Adrenal gland (tissue), 12 donors: ENCODE data around the gene CES2. TPM values are rescaled to one million over a fixed set of nuclear protein-coding genes. Genes with fewer than 3 reads are reported as not detected.

ENCODE experiments used
- DNase-seq, 7 donors: peaks; one replicate each; pipeline ENCODE4 v3.0.0-alpha.2; 2019 to 2020
- H3K27ac ChIP-seq, 5 donors: fragments of 200-600 bp; sonication (generic) in 4 of 5; 1 replicate in 3 of 5; 2 replicates in 2 of 5; pipeline versions ENCODE4 v1.5.1 to v1.8.0; 2016 to 2020; ENCODE audit warnings: mild to moderate bottlenecking in 1 of 5
- H3K27me3 ChIP-seq: fragments of 200-600 bp; 2 replicates; pipeline ENCODE4 v1.8.0; 2021
- H3K36me3 ChIP-seq, 2 donors: fragments of 200-600 bp; replicated peaks in 1 of 2; 1 replicate in 1 of 2; 2 replicates in 1 of 2; pipeline versions ENCODE4 v1.5.1 to v1.8.0; 2018 to 2022
- H3K4me1 ChIP-seq, 2 donors: fragments of 200-600 bp; replicated peaks in 1 of 2; 1 replicate in 1 of 2; 2 replicates in 1 of 2; pipeline versions ENCODE4 v1.5.1 to v1.8.0; 2018 to 2021
- H3K4me3 ChIP-seq, 4 donors: fragments of 200-600 bp; sonication (generic) in 3 of 4; one replicate each; pipeline ENCODE4 v1.5.1; 2016 to 2018
- H3K9me3 ChIP-seq, 3 donors: fragments of 200-600 bp; sonication (generic) in 1 of 3; replicated peaks in 1 of 3; 1 replicate in 2 of 3; 2 replicates in 1 of 3; pipeline versions ENCODE4 v1.5.1 to v1.8.0; 2016 to 2021
- CTCF ChIP-seq, 6 experiments: fragments of 450-650 bp in 4 of 6; fragments of 200-600 bp in 2 of 6; sonication (generic) in 1 of 6; IDR thresholded peaks; 1 replicate in 5 of 6; 2 replicates in 1 of 6; pipeline versions ENCODE4 v1.5.1 to v1.8.0; 2016 to 2021; ENCODE audit warnings: antibody characterized with exemption in 6 of 6, mild to moderate bottlenecking in 2 of 6, moderate library complexity in 1 of 6
- POLR2A ChIP-seq, 2 donors: fragments of 450-650 bp; IDR thresholded peaks; one replicate each; pipeline ENCODE4 v1.6.1; 2017; ENCODE audit warnings: antibody characterized with exemption in 2 of 2, mild to moderate bottlenecking in 2 of 2, moderate library complexity in 1 of 2
- WGBS, 4 donors: extraction: QIAGEN DNeasy Blood & Tissue Kit in 2 of 4; methylation state at CpG; one replicate each; pipeline versions ENCODE4 v1.1.5 to v1.1.7; 2013 to 2017; 5-methylcytosine and 5-hydroxymethylcytosine counted together
- intact Hi-C, 2 donors: fragments of 100-400 bp; cut with DNase I; formaldehyde crosslinking; loops; one replicate each; pipeline versions ENCODE4 v1.14.1 to v1.15.0; 2022 to 2023
- polyA plus RNA-seq, 3 donors: library from polyadenylated mRNA; stranded (reverse); fragments of 200-250 nt in 2 of 3; fragments of 350-450 nt in 1 of 3; fragmentation: Illumina TruSeq in 1 of 3; extraction: RNeasy Lipid Tissue Mini Kit (QIAGEN cat#74804) in 1 of 3; gene quantifications; one replicate each; pipeline ENCODE4 v1.2.3, GENCODE V29; 2013 to 2014
- total RNA-seq, 9 donors: library from RNA; depleted of rRNA in 4 of 9; stranded (reverse); fragments of >200 nt in 4 of 9; fragments of 120-200 nt in 1 of 9; fragmentation: NEBNext Ultra II Directional in 1 of 9; extraction: Animal tissue kit (Norgen Biotek cat#: 25700) in 1 of 9; gene quantifications; one replicate each; pipeline versions ENCODE4 v1.1.0 to v1.2.4, GENCODE V29; 2013 to 2023
- donor health status: healthy with polysubstance abuse.
- donor health status: Bipolar disorder and iron deficiency.
- donor health status: DM: yes; HTN: yes; CAD: no.
- donor health status: DM: no; HTN: no; CAD: no.
- donor health status: DM: no; HTN: no; CAD: no.
- donor health status: DM: yes; HTN: yes; CAD: no.

Gene CES2
- total and polyA plus RNA-seq, 12 donors = 25.6 to 133 (median 85.3) TPM

DNA sequence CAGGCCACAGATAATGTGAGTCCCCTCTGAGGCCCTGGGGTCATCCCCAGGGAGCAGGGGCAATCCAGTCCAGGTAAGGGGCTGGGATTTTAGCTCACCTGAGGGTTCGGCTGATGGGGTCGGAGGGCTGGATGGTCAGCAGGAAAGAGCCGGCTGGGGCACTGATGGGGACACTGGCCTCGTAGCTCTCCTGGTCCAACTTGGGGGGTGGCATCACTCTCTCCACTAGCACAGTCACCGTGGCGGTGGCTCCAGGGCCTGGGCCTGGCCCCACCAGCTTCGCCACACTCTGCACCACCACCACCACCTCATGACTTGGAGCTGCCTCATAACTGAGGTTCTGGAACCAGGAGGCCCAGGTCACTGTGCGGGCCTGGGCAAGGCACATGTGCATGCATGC, 23.5 kb upstream of the CES2 start:
- WGBS, 4 donors = 92 to 96% (median 95%) methylated on average over 5 to 8 of the region's 8 CpGs
- no peaks in the 10 kb centered on the region for H3K9me3 ChIP-seq
- H3K36me3 ChIP-seq = no peaks in the 10 kb centered on the region
- no peak for DNase-seq
- TF ChIP-seq POLR2A (IDR thresholded peaks at IDR 0.05) (no peak), CTCF (IDR thresholded peaks at IDR 0.05) (no peak)
- H3K27ac ChIP-seq = no peak overlapping the region
- no peak overlapping the region for H3K4me3 ChIP-seq
- H3K27me3 ChIP-seq = no peaks in the 10 kb centered on the region
- H3K4me1 ChIP-seq = no peaks in the 10 kb centered on the region
- intact Hi-C loops = no loop called here

GRCh38 chr16:66913081-66913480, 22.2 kb upstream of the CES2 start:
- intact Hi-C loops = no loop called here
- no peak for TF ChIP-seq CTCF (IDR thresholded peaks at IDR 0.05)
- no peak for TF ChIP-seq POLR2A (IDR thresholded peaks at IDR 0.05)
- WGBS, 4 donors = 51 to 64% (median 58%) methylated on average over 9 to 10 of the region's 10 CpGs

DNA sequence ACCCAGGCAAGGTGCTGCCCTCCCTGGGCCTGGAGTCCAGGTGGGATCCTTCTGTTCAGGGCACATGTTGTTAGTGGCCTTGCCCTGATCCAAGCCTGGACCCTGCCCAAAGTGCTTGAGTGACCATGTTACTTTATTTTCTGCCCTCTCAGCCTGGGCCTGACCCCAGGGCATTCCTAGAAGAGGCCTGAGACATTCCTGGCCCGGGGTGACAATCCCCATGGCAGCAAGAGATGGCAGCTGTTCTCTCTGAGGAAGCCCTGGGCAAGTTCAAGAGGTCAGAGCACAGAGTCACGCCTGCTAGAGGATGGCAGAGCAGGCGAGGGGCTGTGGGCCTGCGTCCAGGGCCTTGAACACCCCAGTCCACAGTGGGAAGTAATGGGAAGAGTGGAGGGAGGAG, 21.6 kb upstream of the CES2 start:
- intact Hi-C loops = no loop called here
- no peaks in the 10 kb centered on the region for H3K36me3 ChIP-seq
- H3K4me1 ChIP-seq = no peaks in the 10 kb centered on the region
- 60 to 85% (median 79%) methylated on average over 2 to 4 of the region's 4 CpGs for WGBS, 4 donors
- H3K27ac ChIP-seq = no peak overlapping the region
- no peaks in the 10 kb centered on the region for H3K27me3 ChIP-seq
- DNase-seq = no peak
- no peaks in the 10 kb centered on the region for H3K9me3 ChIP-seq
- TF ChIP-seq POLR2A (IDR thresholded peaks at IDR 0.05) (no peak), CTCF (IDR thresholded peaks at IDR 0.05) (no peak)
- no peak overlapping the region for H3K4me3 ChIP-seq

More at GRCh38 chr16:66913081-66913480, 22.2 kb upstream of the CES2 start:
- Histone ChIP-seq H3K9me3 (no peaks in the 10 kb centered on the region), H3K27ac (no peak overlapping the region), H3K27me3 (no peaks in the 10 kb centered on the region), H3K36me3 (no peaks in the 10 kb centered on the region), H3K4me3 (no peak overlapping the region), H3K4me1 (no peaks in the 10 kb centered on the region)
- no peak for DNase-seq

- intact Hi-C loops = no loop called here
- no peak for DNase-seq
- no peaks in the 10 kb centered on the region for H3K36me3 ChIP-seq
- no peaks in the 10 kb centered on the region for H3K27me3 ChIP-seq
- no peak overlapping the region for H3K4me3 ChIP-seq
- no peak overlapping the region for H3K27ac ChIP-seq
- no peaks in the 10 kb centered on the region for H3K9me3 ChIP-seq
- WGBS, 4 donors = 93 to 98% (median 96%) methylated on average over 7 of the region's 7 CpGs
- TF ChIP-seq CTCF (IDR thresholded peaks at IDR 0.05) (no peak), POLR2A (IDR thresholded peaks at IDR 0.05) (no peak)
- H3K4me1 ChIP-seq = no peaks in the 10 kb centered on the region
Measured at GRCh38 chr16:66914541-66914940, 20.8 kb upstream of the CES2 start.
